ENCODE results near the gene TBCC. TPM values are rescaled to one million over a fixed set of nuclear protein-coding genes. Genes with fewer than 3 reads are reported as not detected.

TBCC gene
- total and polyA plus RNA-seq, 2 experiments from 2014 or later, result 30.2 to 31.5 TPM

GRCh38 chr6:42748203-42748898, 2.4 kb upstream of the TBCC start:
- Histone ChIP-seq H4K20me1 (ENCODE audit: insufficient read depth, poor library complexity, severe bottlenecking) (peaks cover 15% of the 10 kb centered on the region), H3K9me3 (ENCODE audit: low read depth) (no peaks in the 10 kb centered on the region), H3K79me2 (peaks cover 33% of the 10 kb centered on the region), H3K4me2 (peak overlapping the region; percentile 90), H3K4me1 (ENCODE audit: insufficient read depth) (peaks cover 16% of the 10 kb centered on the region), H2AFZ (no peak overlapping the region), H3K27ac (no peak overlapping the region), H3K27me3 (no peaks in the 10 kb centered on the region), H3K9me2 (replicated peaks; ENCODE audit: insufficient read depth) (no peaks in the 10 kb centered on the region), H3K4me3 (no peak overlapping the region), H3K36me3 (replicated peaks; ENCODE audit: insufficient read depth, low read depth) (no peaks in the 10 kb centered on the region)
- 61% methylated on average over 8 of the region's 8 CpGs for WGBS (ENCODE audit: low lambda C conversion rate, missing lambda C conversion rate)
- DNase-seq (ENCODE audit: low spot score), result no peak
- TF ChIP-seq EZH2phosphoT487 (IDR thresholded peaks at IDR 0.05; ENCODE audit: low read depth, severe bottlenecking, unreplicated experiment) (no peak), CTCF (IDR thresholded peaks at IDR 0.05; ENCODE audit: poor library complexity) (no peak), EZH2 (IDR thresholded peaks at IDR 0.05; ENCODE audit: borderline replicate concordance) (no peak)

- H3K27ac ChIP-seq, result peak overlapping the region; percentile 96
- no peaks in the 10 kb centered on the region for H3K9me3 ChIP-seq (ENCODE audit: low read depth)
- peak overlapping the region; percentile 96 for H2AFZ ChIP-seq
- no peak for TF ChIP-seq EZH2phosphoT487 (IDR thresholded peaks at IDR 0.05; ENCODE audit: low read depth, severe bottlenecking, unreplicated experiment)
- no peak for TF ChIP-seq CTCF (IDR thresholded peaks at IDR 0.05; ENCODE audit: poor library complexity)
- TF ChIP-seq EZH2 (IDR thresholded peaks at IDR 0.05; ENCODE audit: borderline replicate concordance), result no peak
- under 1% methylated on average over 43 of the region's 55 CpGs for WGBS (ENCODE audit: low lambda C conversion rate, missing lambda C conversion rate)
- peaks cover 17% of the 10 kb centered on the region for H4K20me1 ChIP-seq (ENCODE audit: insufficient read depth, poor library complexity, severe bottlenecking)
- peaks cover 16% of the 10 kb centered on the region for H3K4me1 ChIP-seq (ENCODE audit: insufficient read depth)
- DNase-seq (ENCODE audit: low spot score), result peak; percentile 89
- H3K79me2 ChIP-seq, result peaks cover 38% of the 10 kb centered on the region
- H3K4me3 ChIP-seq, result peak overlapping the region; percentile 73
- no peaks in the 10 kb centered on the region for H3K27me3 ChIP-seq
- peak overlapping the region; percentile 90 for H3K4me2 ChIP-seq
- H3K36me3 ChIP-seq (replicated peaks; ENCODE audit: insufficient read depth, low read depth), result no peaks in the 10 kb centered on the region
- H3K9me2 ChIP-seq (replicated peaks; ENCODE audit: insufficient read depth), result no peaks in the 10 kb centered on the region
Observed at GRCh38 chr6:42746463-42747391, 824 bp upstream of the TBCC start.

GRCh38 chr6:42745083-42745639, 742 bp downstream of the TBCC start:
- H3K27ac ChIP-seq, result peak overlapping the region; percentile 96
- peaks cover 17% of the 10 kb centered on the region for H4K20me1 ChIP-seq (ENCODE audit: insufficient read depth, poor library complexity, severe bottlenecking)
- peaks cover 16% of the 10 kb centered on the region for H3K4me1 ChIP-seq (ENCODE audit: insufficient read depth)
- 2% methylated on average over 29 of the region's 29 CpGs for WGBS (ENCODE audit: low lambda C conversion rate, missing lambda C conversion rate)
- H3K36me3 ChIP-seq (replicated peaks; ENCODE audit: insufficient read depth, low read depth), result no peaks in the 10 kb centered on the region
- peak overlapping the region; percentile 71 for H3K4me3 ChIP-seq
- peaks cover 38% of the 10 kb centered on the region for H3K79me2 ChIP-seq
- TF ChIP-seq EZH2phosphoT487 (IDR thresholded peaks at IDR 0.05; ENCODE audit: low read depth, severe bottlenecking, unreplicated experiment), result no peak
- no peak for TF ChIP-seq EZH2 (IDR thresholded peaks at IDR 0.05; ENCODE audit: borderline replicate concordance)
- TF ChIP-seq CTCF (IDR thresholded peaks at IDR 0.05; ENCODE audit: poor library complexity), result no peak
- H3K9me3 ChIP-seq (ENCODE audit: low read depth), result no peaks in the 10 kb centered on the region
- peak overlapping the region; percentile 54 for H2AFZ ChIP-seq
- no peaks in the 10 kb centered on the region for H3K27me3 ChIP-seq
- no peak for DNase-seq (ENCODE audit: low spot score)
- peak overlapping the region; percentile 93 for H3K4me2 ChIP-seq
- no peaks in the 10 kb centered on the region for H3K9me2 ChIP-seq (replicated peaks; ENCODE audit: insufficient read depth)

All from hepatocyte (in vitro differentiated cells).